Neural cell (in vitro differentiated cells): ENCODE results near the gene VAMP5. TPM values are rescaled to one million over a fixed set of nuclear protein-coding genes. Genes with fewer than 3 reads are reported as not detected.

Experiments used
- H2AFZ ChIP-seq: fragments of 200-600, 300-800 bp; sonication (generic), shearing (Covaris generic); 2 replicates; pipeline ENCODE4 v1.6.0; 2014; ENCODE audit warnings: low read depth, mild to moderate bottlenecking, antibody characterized with exemption, low read length, moderate library complexity
- H3F3A ChIP-seq: fragments of 200-600 bp; shearing (Covaris generic); 2 replicates; pipeline ENCODE4 v1.6.1; 2016; ENCODE audit warnings: mild to moderate bottlenecking, moderate library complexity, mixed read lengths, antibody characterized with exemption, low read length; ENCODE audit not compliant: insufficient read depth, poor library complexity, severe bottlenecking
- H3K27ac ChIP-seq: fragments of 200-600, 300-800 bp; sonication (generic), shearing (Covaris generic); 2 replicates; pipeline ENCODE4 v1.5.1; 2014; ENCODE audit warnings: mild to moderate bottlenecking, low read length, moderate library complexity
- H3K27me3 ChIP-seq: fragments of 300-800, 200-600 bp; sonication (generic), shearing (Covaris generic); 2 replicates; pipeline ENCODE4 v1.6.0; 2014; ENCODE audit warnings: mild to moderate bottlenecking, low read depth, low read length, moderate library complexity; ENCODE audit not compliant: insufficient read depth
- H3K36me3 ChIP-seq: fragments of 300-800, 200-600 bp; sonication (generic), shearing (Covaris generic); 2 replicates; pipeline ENCODE4 v1.5.1; 2014; ENCODE audit warnings: mild to moderate bottlenecking, antibody characterized with exemption, low read length, moderate library complexity; ENCODE audit not compliant: insufficient read depth
- H3K4me2 ChIP-seq: fragments of 300-800, 200-600 bp; sonication (generic), shearing (Covaris generic); 2 replicates; pipeline ENCODE4 v1.6.0; 2014; ENCODE audit warnings: mild to moderate bottlenecking, low read length
- H3K4me3 ChIP-seq: fragments of 300-800, 200-600 bp; sonication (generic), shearing (Covaris generic); 2 replicates; pipeline ENCODE4 v1.5.1; 2014; ENCODE audit warnings: mild to moderate bottlenecking, low read length, moderate library complexity
- H3K79me2 ChIP-seq: fragments of 200-600 bp; shearing (Covaris generic); replicated peaks from 2 replicates; pipeline ENCODE4 v1.6.0; 2014; ENCODE audit warnings: mild to moderate bottlenecking, low read length, moderate library complexity; ENCODE audit not compliant: insufficient read depth
- H3K9ac ChIP-seq: fragments of 300-800, 200-600 bp; sonication (generic), shearing (Covaris generic); 2 replicates; pipeline ENCODE4 v1.6.1; 2016; ENCODE audit warnings: mild to moderate bottlenecking, low read length, mixed read lengths
- H3K9me2 ChIP-seq: fragments of 200-600 bp; shearing (Covaris generic); 2 replicates; pipeline ENCODE4 v1.6.1; 2016; ENCODE audit warnings: mild to moderate bottlenecking, low read length, mixed read lengths; ENCODE audit not compliant: insufficient read depth
- H3K9me3 ChIP-seq: fragments of 200-600, 300-800 bp; sonication (generic), shearing (Covaris generic); 2 replicates; pipeline ENCODE4 v1.6.1; 2016; ENCODE audit warnings: mild to moderate bottlenecking, mixed run types, low read length, moderate library complexity, mixed read lengths
- H4K20me1 ChIP-seq: fragments of 200-600 bp; shearing (Covaris generic); 2 replicates; pipeline ENCODE4 v1.6.1; 2016; ENCODE audit warnings: mild to moderate bottlenecking, mixed run types; ENCODE audit not compliant: insufficient read depth
- EP300 ChIP-seq: fragments of 450-650 bp; conservative IDR thresholded peaks from 2 replicates; pipeline ENCODE4 v1.6.1; 2014; ENCODE audit warnings: antibody characterized with exemption, mild to moderate bottlenecking, moderate library complexity; ENCODE audit not compliant: poor library complexity, severe bottlenecking
- EZH2 ChIP-seq: fragments of 200-600, 300-800 bp; shearing (Covaris generic), sonication (generic); IDR thresholded peaks from 2 replicates; pipeline ENCODE4 v1.6.1; 2014; ENCODE audit warnings: antibody characterized with exemption, low read length, borderline replicate concordance, mild to moderate bottlenecking; ENCODE audit not compliant: insufficient read depth, poor library complexity, severe bottlenecking
- MXI1 ChIP-seq: fragments of 450-650 bp; conservative IDR thresholded peaks from 2 replicates; pipeline ENCODE4 v1.6.1; 2014; ENCODE audit warnings: antibody characterized with exemption, mild to moderate bottlenecking; ENCODE audit not compliant: poor library complexity, severe bottlenecking
- POLR2AphosphoS5 ChIP-seq: IDR thresholded peaks from 2 replicates; pipeline ENCODE4 v1.6.1; 2012
- RAD21 ChIP-seq: fragments of 450-650 bp; conservative IDR thresholded peaks from 2 replicates; pipeline ENCODE4 v1.6.1; 2014; ENCODE audit warnings: antibody characterized with exemption, mild to moderate bottlenecking, moderate library complexity
- SMC3 ChIP-seq: fragments of 450-650 bp; conservative IDR thresholded peaks from 2 replicates; pipeline ENCODE4 v1.6.1; 2014; ENCODE audit warnings: antibody characterized with exemption, mild to moderate bottlenecking, moderate library complexity; ENCODE audit not compliant: poor library complexity
- TAF1 ChIP-seq: IDR thresholded peaks from 2 replicates; pipeline ENCODE4 v1.6.1; 2012; ENCODE audit warnings: low read depth
- polyA plus RNA-seq: library from polyadenylated mRNA; depleted of rRNA; stranded (reverse); fragments of >200 nt; gene quantifications from 2 replicates; pipeline ENCODE4 v1.2.3, GENCODE V29; 2014
- TF ChIP-seq, protein P1 (sequence below): IDR thresholded peaks from 2 replicates; pipeline ENCODE4 v1.6.1; 2012; ENCODE audit warnings: borderline replicate concordance
- TF ChIP-seq, protein P2 (sequence below): fragments of 450-650 bp; IDR thresholded peaks from 2 replicates; pipeline ENCODE4 v1.5.1; 2014; ENCODE audit warnings: antibody characterized with exemption, mild to moderate bottlenecking, moderate library complexity; ENCODE audit not compliant: poor library complexity, severe bottlenecking

Gene VAMP5
- polyA plus RNA-seq, 1 donor from 2014 or later, result not detected

DNA sequence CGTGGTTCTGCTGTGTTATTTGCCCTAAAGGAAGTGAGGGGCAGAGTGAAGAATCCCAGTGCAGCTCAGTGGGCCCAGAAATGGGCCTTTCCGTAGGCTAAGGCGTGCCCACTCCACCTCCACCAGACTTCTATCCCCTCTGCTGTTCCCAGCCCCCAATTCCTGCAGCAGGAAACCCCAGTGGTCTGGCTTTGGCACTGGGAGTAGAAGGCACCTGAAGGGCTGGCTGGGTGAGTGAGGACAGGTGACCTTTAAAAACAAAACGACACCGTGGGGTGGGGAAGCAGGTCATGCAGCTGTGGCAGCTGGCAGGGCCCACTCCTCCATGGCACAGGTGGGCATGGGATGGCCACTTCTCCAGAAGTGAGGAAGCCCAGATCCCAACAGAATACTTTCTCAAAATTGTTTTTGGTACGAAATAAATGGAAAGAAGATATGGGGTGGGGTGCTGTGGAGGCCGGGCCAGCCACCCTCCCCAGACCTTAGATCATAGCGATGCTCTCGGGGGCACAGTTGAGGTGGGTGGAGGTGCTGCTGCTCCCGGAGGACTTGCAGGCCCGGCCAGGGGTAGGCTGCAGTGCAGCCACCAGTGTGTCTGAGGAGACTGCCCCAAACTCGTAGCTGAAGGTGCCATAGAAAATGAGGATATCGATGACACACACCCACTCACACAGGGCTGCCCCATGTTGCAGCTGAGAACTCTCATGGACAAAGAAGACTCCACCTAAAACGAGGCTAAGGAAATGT, 14.5 kb downstream of the VAMP5 start (continued):
- no peak for TF ChIP-seq SMC3

- H3K27ac ChIP-seq, result no peak overlapping the region
- H3F3A ChIP-seq, result no peaks in the 10 kb centered on the region
- no peak overlapping the region for H3K4me3 ChIP-seq
- H3K36me3 ChIP-seq, result no peaks in the 10 kb centered on the region
- no peaks in the 10 kb centered on the region for H3K9me3 ChIP-seq
- H3K9me2 ChIP-seq, result no peaks in the 10 kb centered on the region
- H3K9ac ChIP-seq, result no peak overlapping the region
- peaks cover 11% of the 10 kb centered on the region for H3K79me2 ChIP-seq
- no peaks in the 10 kb centered on the region for H3K27me3 ChIP-seq
- H3K4me2 ChIP-seq, result no peak overlapping the region
- H4K20me1 ChIP-seq, result no peaks in the 10 kb centered on the region
- H2AFZ ChIP-seq, result no peak overlapping the region
- TF ChIP-seq, protein P1, sequence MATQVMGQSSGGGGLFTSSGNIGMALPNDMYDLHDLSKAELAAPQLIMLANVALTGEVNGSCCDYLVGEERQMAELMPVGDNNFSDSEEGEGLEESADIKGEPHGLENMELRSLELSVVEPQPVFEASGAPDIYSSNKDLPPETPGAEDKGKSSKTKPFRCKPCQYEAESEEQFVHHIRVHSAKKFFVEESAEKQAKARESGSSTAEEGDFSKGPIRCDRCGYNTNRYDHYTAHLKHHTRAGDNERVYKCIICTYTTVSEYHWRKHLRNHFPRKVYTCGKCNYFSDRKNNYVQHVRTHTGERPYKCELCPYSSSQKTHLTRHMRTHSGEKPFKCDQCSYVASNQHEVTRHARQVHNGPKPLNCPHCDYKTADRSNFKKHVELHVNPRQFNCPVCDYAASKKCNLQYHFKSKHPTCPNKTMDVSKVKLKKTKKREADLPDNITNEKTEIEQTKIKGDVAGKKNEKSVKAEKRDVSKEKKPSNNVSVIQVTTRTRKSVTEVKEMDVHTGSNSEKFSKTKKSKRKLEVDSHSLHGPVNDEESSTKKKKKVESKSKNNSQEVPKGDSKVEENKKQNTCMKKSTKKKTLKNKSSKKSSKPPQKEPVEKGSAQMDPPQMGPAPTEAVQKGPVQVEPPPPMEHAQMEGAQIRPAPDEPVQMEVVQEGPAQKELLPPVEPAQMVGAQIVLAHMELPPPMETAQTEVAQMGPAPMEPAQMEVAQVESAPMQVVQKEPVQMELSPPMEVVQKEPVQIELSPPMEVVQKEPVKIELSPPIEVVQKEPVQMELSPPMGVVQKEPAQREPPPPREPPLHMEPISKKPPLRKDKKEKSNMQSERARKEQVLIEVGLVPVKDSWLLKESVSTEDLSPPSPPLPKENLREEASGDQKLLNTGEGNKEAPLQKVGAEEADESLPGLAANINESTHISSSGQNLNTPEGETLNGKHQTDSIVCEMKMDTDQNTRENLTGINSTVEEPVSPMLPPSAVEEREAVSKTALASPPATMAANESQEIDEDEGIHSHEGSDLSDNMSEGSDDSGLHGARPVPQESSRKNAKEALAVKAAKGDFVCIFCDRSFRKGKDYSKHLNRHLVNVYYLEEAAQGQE, result no peak
- TF ChIP-seq, protein P2, sequence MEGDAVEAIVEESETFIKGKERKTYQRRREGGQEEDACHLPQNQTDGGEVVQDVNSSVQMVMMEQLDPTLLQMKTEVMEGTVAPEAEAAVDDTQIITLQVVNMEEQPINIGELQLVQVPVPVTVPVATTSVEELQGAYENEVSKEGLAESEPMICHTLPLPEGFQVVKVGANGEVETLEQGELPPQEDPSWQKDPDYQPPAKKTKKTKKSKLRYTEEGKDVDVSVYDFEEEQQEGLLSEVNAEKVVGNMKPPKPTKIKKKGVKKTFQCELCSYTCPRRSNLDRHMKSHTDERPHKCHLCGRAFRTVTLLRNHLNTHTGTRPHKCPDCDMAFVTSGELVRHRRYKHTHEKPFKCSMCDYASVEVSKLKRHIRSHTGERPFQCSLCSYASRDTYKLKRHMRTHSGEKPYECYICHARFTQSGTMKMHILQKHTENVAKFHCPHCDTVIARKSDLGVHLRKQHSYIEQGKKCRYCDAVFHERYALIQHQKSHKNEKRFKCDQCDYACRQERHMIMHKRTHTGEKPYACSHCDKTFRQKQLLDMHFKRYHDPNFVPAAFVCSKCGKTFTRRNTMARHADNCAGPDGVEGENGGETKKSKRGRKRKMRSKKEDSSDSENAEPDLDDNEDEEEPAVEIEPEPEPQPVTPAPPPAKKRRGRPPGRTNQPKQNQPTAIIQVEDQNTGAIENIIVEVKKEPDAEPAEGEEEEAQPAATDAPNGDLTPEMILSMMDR, result no peak
- TF ChIP-seq SMC3, result no peak
- TF ChIP-seq RAD21, result no peak
- no peak for TF ChIP-seq TAF1
- no peak for TF ChIP-seq POLR2AphosphoS5
- TF ChIP-seq EZH2, result no peak
- no peak for TF ChIP-seq MXI1
- no peak for TF ChIP-seq EP300
These were observed 15.4 kb downstream of the VAMP5 start for GRCh38 chr2:85599468-85600234.

DNA sequence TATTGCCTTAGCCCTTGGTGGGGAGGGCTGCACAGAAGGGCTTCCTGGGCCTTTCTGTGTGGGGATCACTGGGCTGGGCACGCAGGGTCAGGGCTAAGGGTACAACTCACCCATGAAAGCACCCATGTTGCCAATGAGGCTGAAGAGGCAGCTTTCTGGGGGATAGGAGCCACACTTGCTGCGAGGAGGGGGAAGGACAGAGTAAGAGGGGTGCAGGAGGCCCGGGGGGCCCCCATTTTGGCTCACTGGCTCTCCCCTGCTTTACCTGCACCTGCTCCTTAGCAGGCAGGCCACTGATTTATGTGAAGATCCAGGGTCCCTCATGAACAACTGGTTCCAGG, 16.0 kb downstream of the VAMP5 start:
- Histone ChIP-seq H2AFZ (no peak overlapping the region), H4K20me1 (no peaks in the 10 kb centered on the region), H3K27ac (no peak overlapping the region), H3K27me3 (no peaks in the 10 kb centered on the region), H3K9me3 (no peaks in the 10 kb centered on the region), H3K9me2 (no peaks in the 10 kb centered on the region), H3K36me3 (no peaks in the 10 kb centered on the region), H3F3A (no peaks in the 10 kb centered on the region), H3K79me2 (peaks cover 11% of the 10 kb centered on the region), H3K4me3 (no peak overlapping the region), H3K9ac (no peak overlapping the region), H3K4me2 (no peak overlapping the region)
- TF ChIP-seq, protein P2, result no peak
- TF ChIP-seq MXI1, result no peak
- no peak for TF ChIP-seq EZH2
- no peak for TF ChIP-seq POLR2AphosphoS5
- no peak for TF ChIP-seq TAF1
- no peak for TF ChIP-seq SMC3
- TF ChIP-seq, protein P1, result no peak
- no peak for TF ChIP-seq RAD21
